ENCODE data around the gene B3GALT5. TPM values are rescaled to one million over a fixed set of nuclear protein-coding genes. Genes with fewer than 3 reads are reported as not detected.

Gene B3GALT5
- total and polyA plus RNA-seq, 2 of the 4 experiments (the other 2 are of a cell fraction): 0.05 to 0.18 TPM

GRCh38 chr21:39630191-39630591 lies 17.5 kb downstream of the B3GALT5 start:
- Histone ChIP-seq H3K79me1 (ENCODE audit: low read depth in 1 of 2, low read length in 2 of 2) (no peaks in the 10 kb centered on the region), H3K36me3 (ENCODE audit: control insufficient read depth, insufficient read depth, low read length) (no peaks in the 10 kb centered on the region), H2BK5ac (ENCODE audit: low read depth, low read length, poor library complexity, severe bottlenecking) (no peak overlapping the region), H3K9me1 (ENCODE audit: insufficient read depth, low read length) (peaks cover 8% of the 10 kb centered on the region; the same call in 1 of the 2 replicates), H3K23ac (ENCODE audit: low read depth, low read length) (no peak overlapping the region), H3K9ac (ENCODE audit: low read depth, low read length) (no peak overlapping the region), H2AK5ac (ENCODE audit: low read depth, low read length) (no peak overlapping the region), H4K8ac (ENCODE audit: low read depth in 2 of 2, low read length in 2 of 2) (no peak overlapping the region), H3K27me3 (ENCODE audit: control insufficient read depth, insufficient read depth, low read length) (no peaks in the 10 kb centered on the region), H2AK9ac (replicated peaks; ENCODE audit: low read depth, low read length, poor library complexity) (no peak overlapping the region), H3K27ac (ENCODE audit: insufficient read depth, low read length) (no peak overlapping the region), H3K14ac (replicated peaks; ENCODE audit: low read depth, low read length) (no peak overlapping the region), H4K20me1 (ENCODE audit: insufficient read depth, low read length) (no peaks in the 10 kb centered on the region), H3K18ac (ENCODE audit: low read depth, low read length) (no peak overlapping the region), H2BK120ac (ENCODE audit: low read depth, low read length) (0 out of 2 replicates have a peak overlapping the region, but pooled peaks have one; percentile 14), H3K56ac (ENCODE audit: extremely low read depth, insufficient read depth, low read length) (no peak overlapping the region), H2BK20ac (ENCODE audit: low read depth, low read length) (peak overlapping the region; percentile 29; the same call in 1 of the 2 replicates), H2AFZ (replicated peaks; ENCODE audit: low read length, poor library complexity) (no peak overlapping the region), H3K4me1 (ENCODE audit: control insufficient read depth, insufficient read depth, low read length) (peaks cover 11% of the 10 kb centered on the region; the same call in 1 of the 2 replicates), H3K4me3 (ENCODE audit: insufficient read depth, low read depth, low read length) (no peak overlapping the region), H3K4me2 (ENCODE audit: low read depth, low read length) (peak overlapping the region; percentile 51; the same call in 1 of the 2 replicates), H2BK15ac (ENCODE audit: low read depth, low read length) (no peak overlapping the region), H3K9me3 (ENCODE audit: control insufficient read depth, insufficient read depth, low read length) (no peaks in the 10 kb centered on the region), H3K4ac (ENCODE audit: low read depth, low read length) (0 out of 2 replicates have a peak overlapping the region, but pooled peaks have one; percentile 33), H4K91ac (ENCODE audit: insufficient read depth, low read depth, low read length) (peak overlapping the region; percentile 9; the same call in 1 of the 2 replicates), H4K5ac (ENCODE audit: low read depth, low read length) (no peak overlapping the region)
- DNase-seq: peak; percentile 25
- ChIA-PET POLR2A (ENCODE audit: unreplicated experiment) (no interaction called here), CTCF (no interaction called here)
- no TSS peak for BruUV-seq (replicated peaks)
- TF ChIP-seq SMC3 (IDR thresholded peaks at IDR 0.05; ENCODE audit: low read depth, low read length) (no peak), RFX5 (IDR thresholded peaks at IDR 0.05; ENCODE audit: low read depth, low read length) (no peak), MAFK (IDR thresholded peaks at IDR 0.05; ENCODE audit: low read depth, low read length) (no peak), FOS (IDR thresholded peaks at IDR 0.05; ENCODE audit: low read depth, low read length) (no peak), RAD21 (IDR thresholded peaks at IDR 0.05; ENCODE audit: low read length) (no peak), POLR2A (IDR thresholded peaks at IDR 0.05; ENCODE audit: low read depth, low read length) (no peak), NFE2L2 (IDR thresholded peaks at IDR 0.05; ENCODE audit: low read depth, low read length) (no peak), MXI1 (IDR thresholded peaks at IDR 0.05; ENCODE audit: borderline replicate concordance, low read depth, low read length) (no peak), CHD1 (IDR thresholded peaks at IDR 0.05; ENCODE audit: low read depth, low read length) (no peak), CEBPB (IDR thresholded peaks at IDR 0.05; ENCODE audit: low read depth, low read length) (no peak), BHLHE40 (IDR thresholded peaks at IDR 0.05; ENCODE audit: low read depth, low read length) (no peak), RCOR1 (IDR thresholded peaks at IDR 0.05; ENCODE audit: insufficient replicate concordance, low read length) (no peak), MAZ (IDR thresholded peaks at IDR 0.05; ENCODE audit: borderline replicate concordance, low read depth, low read length) (no peak), CTCF (conservative IDR thresholded peaks at IDR 0.05; ENCODE audit: low read depth, low read length) (no peak)
- TF ChIP-seq, protein P1, sequence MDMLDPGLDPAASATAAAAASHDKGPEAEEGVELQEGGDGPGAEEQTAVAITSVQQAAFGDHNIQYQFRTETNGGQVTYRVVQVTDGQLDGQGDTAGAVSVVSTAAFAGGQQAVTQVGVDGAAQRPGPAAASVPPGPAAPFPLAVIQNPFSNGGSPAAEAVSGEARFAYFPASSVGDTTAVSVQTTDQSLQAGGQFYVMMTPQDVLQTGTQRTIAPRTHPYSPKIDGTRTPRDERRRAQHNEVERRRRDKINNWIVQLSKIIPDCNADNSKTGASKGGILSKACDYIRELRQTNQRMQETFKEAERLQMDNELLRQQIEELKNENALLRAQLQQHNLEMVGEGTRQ (IDR thresholded peaks at IDR 0.05; ENCODE audit: low read depth, low read length): no peak
- TF ChIP-seq, protein P2, sequence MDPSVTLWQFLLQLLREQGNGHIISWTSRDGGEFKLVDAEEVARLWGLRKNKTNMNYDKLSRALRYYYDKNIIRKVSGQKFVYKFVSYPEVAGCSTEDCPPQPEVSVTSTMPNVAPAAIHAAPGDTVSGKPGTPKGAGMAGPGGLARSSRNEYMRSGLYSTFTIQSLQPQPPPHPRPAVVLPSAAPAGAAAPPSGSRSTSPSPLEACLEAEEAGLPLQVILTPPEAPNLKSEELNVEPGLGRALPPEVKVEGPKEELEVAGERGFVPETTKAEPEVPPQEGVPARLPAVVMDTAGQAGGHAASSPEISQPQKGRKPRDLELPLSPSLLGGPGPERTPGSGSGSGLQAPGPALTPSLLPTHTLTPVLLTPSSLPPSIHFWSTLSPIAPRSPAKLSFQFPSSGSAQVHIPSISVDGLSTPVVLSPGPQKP (IDR thresholded peaks at IDR 0.05; ENCODE audit: borderline replicate concordance, low read depth, low read length): no peak
- dilution Hi-C loops (cut with HindIII; ENCODE audit: low sequenced_read_pairs, unreplicated experiment): no loop called here
- WGBS, 2 experiments (ENCODE audit: extremely low coverage in 2 of 2, insufficient read length in 1 of 2): no CpG with 5 or more reads among the region's 8 CpGs
- no peak for ATAC-seq (ENCODE audit: low read depth)
- intact Hi-C loops (cut with micrococcal nuclease): no loop called here
- in situ Hi-C loops (cut with MboI; ENCODE audit: low sequenced_read_pairs): no loop called here
